Measurements from ENCODE around the gene CAMK2N1. TPM values are rescaled to one million over a fixed set of nuclear protein-coding genes. Genes with fewer than 3 reads are reported as not detected.
A peak's percentile ranks its signal among the peaks of the same experiment; 100 is the strongest.

CAMK2N1 gene
- total RNA-seq, 4 donors from 2014 or later = 1.3 to 2.5 (median 1.5) TPM

DNA sequence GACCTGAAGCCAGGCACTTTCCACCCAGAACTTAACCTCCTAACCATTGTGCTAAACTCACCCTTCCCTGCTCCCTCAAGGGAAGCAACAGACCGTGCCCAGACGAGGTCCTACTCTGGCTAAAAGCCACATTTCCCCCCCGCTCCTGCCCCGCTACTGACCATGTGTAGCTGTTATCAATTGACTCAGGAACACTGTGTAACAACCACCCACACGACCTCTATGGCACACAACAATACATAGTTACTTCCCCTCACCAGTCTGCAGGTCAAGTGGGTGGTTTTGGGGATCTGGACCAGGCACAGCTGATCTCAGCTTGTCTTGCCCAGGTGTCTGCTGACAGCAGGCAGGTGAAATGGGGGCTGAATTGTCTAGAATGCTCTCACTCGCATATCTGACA, 40.1 kb downstream of the CAMK2N1 start:
- Histone ChIP-seq H3K27ac (no peak overlapping the region), H3K4me3 (no peak overlapping the region), H3K36me3 (no peaks in the 10 kb centered on the region), H3K27me3 (peaks cover 0 to 15% (median 3%) of the 10 kb centered on the region in 3 donors), H3K9me3 (no peaks in the 10 kb centered on the region), H3K4me1 (no peaks in the 10 kb centered on the region)
- intact Hi-C loops (cut with DNase I; ENCODE audit: low total_unique reads) (no loop called here), in situ Hi-C loops (cut with MboI; ENCODE audit: low sequenced_read_pairs in 4 of 4) (no loop called here)
- ATAC-seq (no peak), DNase-seq (no peak)
- no peak for TF ChIP-seq POLR2A (IDR thresholded peaks at IDR 0.05)
- TF ChIP-seq, protein P1, sequence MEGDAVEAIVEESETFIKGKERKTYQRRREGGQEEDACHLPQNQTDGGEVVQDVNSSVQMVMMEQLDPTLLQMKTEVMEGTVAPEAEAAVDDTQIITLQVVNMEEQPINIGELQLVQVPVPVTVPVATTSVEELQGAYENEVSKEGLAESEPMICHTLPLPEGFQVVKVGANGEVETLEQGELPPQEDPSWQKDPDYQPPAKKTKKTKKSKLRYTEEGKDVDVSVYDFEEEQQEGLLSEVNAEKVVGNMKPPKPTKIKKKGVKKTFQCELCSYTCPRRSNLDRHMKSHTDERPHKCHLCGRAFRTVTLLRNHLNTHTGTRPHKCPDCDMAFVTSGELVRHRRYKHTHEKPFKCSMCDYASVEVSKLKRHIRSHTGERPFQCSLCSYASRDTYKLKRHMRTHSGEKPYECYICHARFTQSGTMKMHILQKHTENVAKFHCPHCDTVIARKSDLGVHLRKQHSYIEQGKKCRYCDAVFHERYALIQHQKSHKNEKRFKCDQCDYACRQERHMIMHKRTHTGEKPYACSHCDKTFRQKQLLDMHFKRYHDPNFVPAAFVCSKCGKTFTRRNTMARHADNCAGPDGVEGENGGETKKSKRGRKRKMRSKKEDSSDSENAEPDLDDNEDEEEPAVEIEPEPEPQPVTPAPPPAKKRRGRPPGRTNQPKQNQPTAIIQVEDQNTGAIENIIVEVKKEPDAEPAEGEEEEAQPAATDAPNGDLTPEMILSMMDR (IDR thresholded peaks at IDR 0.05 in 4 of 5, conservative IDR thresholded peaks at IDR 0.05 in 1 of 5) = no peak

DNA sequence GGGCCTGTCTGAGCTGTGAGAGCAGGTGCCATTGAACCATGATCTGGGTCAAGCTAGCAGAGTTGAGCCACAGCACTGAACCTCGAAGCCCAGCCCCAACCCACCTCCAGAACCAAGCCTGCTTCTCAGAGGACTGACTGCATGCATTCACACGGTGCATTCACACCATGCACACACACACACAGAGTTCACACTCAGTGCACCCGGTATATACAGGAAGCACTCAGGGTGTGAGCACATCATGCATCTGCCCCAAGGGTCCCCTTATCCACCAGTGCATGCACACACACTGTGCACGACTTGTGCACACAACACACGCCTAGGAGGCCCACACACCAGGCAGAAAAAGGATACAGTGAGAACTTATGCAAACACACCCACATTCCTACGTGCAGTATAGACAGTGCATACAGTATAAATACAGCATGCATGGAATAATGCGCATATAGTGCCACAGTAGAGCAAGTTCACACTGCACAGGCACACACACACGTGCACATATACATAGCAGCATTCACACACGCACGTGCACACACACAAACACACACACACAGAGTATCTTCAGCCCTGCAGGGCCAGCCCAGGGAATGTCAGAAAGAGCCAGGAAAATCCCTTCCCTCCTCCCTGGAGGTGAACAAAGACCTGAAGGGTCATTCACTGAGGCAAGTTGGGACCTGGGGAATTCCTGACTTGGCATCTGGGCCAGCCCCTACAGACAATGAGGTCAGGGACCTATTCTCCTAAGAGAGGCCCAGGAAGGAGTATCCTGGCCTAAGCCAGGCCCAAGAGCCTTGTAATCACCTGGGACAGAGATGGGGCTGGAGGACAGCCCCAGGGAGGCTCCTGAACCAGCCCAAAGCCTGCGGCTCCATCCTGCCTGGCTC, 42.1 kb downstream of the CAMK2N1 start:
- Histone ChIP-seq H3K36me3 (no peaks in the 10 kb centered on the region), H3K4me3 (no peak overlapping the region), H3K27ac (no peak overlapping the region), H3K27me3 (no peaks in the 10 kb centered on the region), H3K4me1 (no peaks in the 10 kb centered on the region), H3K9me3 (no peaks in the 10 kb centered on the region)
- DNase-seq = no peak
- in situ Hi-C loops (cut with MboI; ENCODE audit: low sequenced_read_pairs in 4 of 4) (no loop called here), intact Hi-C loops (cut with DNase I; ENCODE audit: low total_unique reads) (no loop called here)
- TF ChIP-seq, protein P1 (IDR thresholded peaks at IDR 0.05 in 4 of 5, conservative IDR thresholded peaks at IDR 0.05 in 1 of 5) = no peak
- no peak for TF ChIP-seq POLR2A (IDR thresholded peaks at IDR 0.05)
- no peak for ATAC-seq

DNA sequence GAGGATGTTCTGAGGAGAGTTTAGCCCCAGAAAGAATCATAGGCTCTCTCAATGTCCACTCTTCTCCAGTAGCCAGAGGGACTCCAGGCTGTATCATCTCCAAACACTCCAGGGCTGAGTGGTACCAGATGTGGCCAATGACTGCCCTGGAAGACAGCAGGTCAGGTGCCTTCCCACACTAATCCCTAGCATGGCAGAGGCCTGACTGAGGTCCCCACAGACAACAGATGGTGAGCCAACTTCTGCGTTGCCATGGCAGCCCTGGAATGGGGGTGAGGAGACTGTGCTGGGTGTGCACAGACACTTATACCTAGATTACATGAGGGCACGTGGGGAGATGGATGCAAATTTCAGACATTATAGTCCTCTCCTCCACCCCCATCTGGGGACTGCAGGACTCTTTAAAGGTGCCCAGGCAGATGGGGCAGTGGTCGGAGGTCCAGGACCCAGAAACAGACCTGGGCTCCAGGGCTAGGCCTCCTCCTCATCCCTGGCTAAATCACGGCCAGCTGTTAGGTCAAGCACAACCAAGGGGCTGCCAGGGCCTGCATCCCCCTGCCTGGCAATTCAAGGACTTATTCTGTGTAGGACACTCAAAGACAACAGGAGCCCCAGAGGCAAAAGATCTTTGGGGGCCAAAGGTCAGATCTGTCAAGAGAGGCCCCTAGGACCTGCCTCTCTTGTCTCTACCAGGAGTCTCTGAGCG, 42.9 kb downstream of the CAMK2N1 start:
- Histone ChIP-seq H3K27me3 (no peaks in the 10 kb centered on the region), H3K27ac (no peak overlapping the region), H3K4me3 (no peak overlapping the region), H3K9me3 (no peaks in the 10 kb centered on the region), H3K36me3 (no peaks in the 10 kb centered on the region), H3K4me1 (no peaks in the 10 kb centered on the region)
- TF ChIP-seq, protein P1 (IDR thresholded peaks at IDR 0.05 in 4 of 5, conservative IDR thresholded peaks at IDR 0.05 in 1 of 5) = no peak
- TF ChIP-seq POLR2A (IDR thresholded peaks at IDR 0.05) = no peak
- ATAC-seq = no peak
- intact Hi-C loops (cut with DNase I; ENCODE audit: low total_unique reads) (no loop called here), in situ Hi-C loops (cut with MboI; ENCODE audit: low sequenced_read_pairs in 4 of 4) (no loop called here)
- no peak for DNase-seq

DNA sequence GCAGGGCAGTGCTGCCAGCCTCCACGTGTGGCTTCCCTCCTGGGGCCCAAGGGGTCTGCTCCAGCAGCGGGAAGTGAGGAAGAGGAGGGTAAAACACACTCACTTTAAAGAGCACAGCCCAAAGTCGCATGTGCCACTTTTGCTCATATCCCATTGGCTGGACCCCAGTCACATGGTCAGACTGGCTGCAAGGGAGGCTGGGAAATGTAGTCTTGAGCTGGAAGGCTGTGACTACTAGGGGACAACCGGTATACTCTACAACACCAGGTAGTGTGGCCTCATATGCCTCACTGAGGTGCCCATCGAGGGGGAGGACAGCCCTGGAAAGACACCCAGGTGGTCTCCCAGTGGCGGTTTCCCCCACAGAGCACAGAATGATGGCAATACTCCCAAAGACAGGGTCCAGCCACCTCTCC, 45.2 kb downstream of the CAMK2N1 start:
- TF ChIP-seq, protein P1 (IDR thresholded peaks at IDR 0.05 in 4 of 5, conservative IDR thresholded peaks at IDR 0.05 in 1 of 5) = no peak
- TF ChIP-seq POLR2A (IDR thresholded peaks at IDR 0.05) = no peak
- no peaks in the 10 kb centered on the region for H3K9me3 ChIP-seq
- DNase-seq = peak; percentile 13 to 50
- no peak overlapping the region for H3K27ac ChIP-seq
- H3K36me3 ChIP-seq = no peaks in the 10 kb centered on the region
- H3K27me3 ChIP-seq = no peaks in the 10 kb centered on the region
- ATAC-seq = peak; percentile 88 to 89
- no peaks in the 10 kb centered on the region for H3K4me1 ChIP-seq
- H3K4me3 ChIP-seq = no peak overlapping the region
- in situ Hi-C loops (cut with MboI; ENCODE audit: low sequenced_read_pairs in 4 of 4) = no loop called here
- intact Hi-C loops (cut with DNase I; ENCODE audit: low total_unique reads) = no loop called here
